ENCODE data around the gene BPIFB6. TPM values are rescaled to one million over a fixed set of nuclear protein-coding genes. Genes with fewer than 3 reads are reported as not detected.
A peak's percentile ranks its signal among the peaks of the same experiment; 100 is the strongest.

Gene BPIFB6
- total RNA-seq, 6 donors from 2014 or later: not detected

GRCh38 chr20:33012327-33013189, 18.9 kb upstream of the BPIFB6 start:
- no peak overlapping the region for H3K4me3 ChIP-seq
- DNase-seq (no peak), ATAC-seq (ENCODE audit: low FRiP score in 2 of 2) (no peak)
- peaks cover 0 to 2% (median 0%) of the 10 kb centered on the region in 4 donors for H3K4me1 ChIP-seq
- TF ChIP-seq EP300 (IDR thresholded peaks at IDR 0.05): no peak
- TF ChIP-seq POLR2AphosphoS5 (IDR thresholded peaks at IDR 0.05): no peak
- no peak for TF ChIP-seq POLR2A (IDR thresholded peaks at IDR 0.05)
- TF ChIP-seq CTCF (IDR thresholded peaks at IDR 0.05): no peak
- H3K27me3 ChIP-seq: no peaks in the 10 kb centered on the region
- H3K27ac ChIP-seq: no peak overlapping the region
- WGBS, 2 donors: 77 to 86% methylated on average over 15 of the region's 15 CpGs
- no peaks in the 10 kb centered on the region for H3K9me3 ChIP-seq
- no peaks in the 10 kb centered on the region for H3K36me3 ChIP-seq

DNA sequence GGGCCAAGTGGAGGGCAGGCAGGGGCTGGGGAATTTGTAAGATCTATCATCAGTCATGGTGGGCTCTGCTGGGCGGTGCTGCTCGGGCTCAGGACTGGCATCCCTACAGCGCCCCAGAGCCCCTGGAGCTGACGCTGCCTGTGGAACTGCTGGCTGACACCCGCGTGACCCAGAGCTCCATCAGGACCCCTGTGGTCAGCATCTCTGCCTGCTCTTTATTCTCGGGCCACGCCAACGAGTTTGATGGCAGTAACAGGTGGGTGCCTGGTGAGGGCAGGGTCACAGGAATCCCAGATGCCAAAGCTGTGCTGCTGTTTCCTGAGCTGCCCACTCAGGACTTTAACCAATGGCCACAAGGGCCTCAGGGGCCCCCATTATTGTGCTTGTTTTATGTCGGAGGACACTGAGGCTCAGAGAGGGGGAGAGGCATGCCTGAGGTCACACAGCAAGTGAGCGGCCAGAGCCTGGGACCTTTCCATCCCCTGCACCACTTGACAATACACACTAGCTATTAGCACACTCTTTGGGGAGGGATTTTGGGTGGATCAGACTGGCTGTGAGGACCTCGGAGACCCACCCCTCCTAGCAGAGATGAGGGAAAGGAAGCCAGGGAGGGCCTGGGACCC, 17.6 kb upstream of the BPIFB6 start:
- Histone ChIP-seq H3K36me3 (no peaks in the 10 kb centered on the region), H3K9me3 (no peaks in the 10 kb centered on the region), H3K27me3 (no peaks in the 10 kb centered on the region), H3K27ac (no peak overlapping the region), H3K4me1 (peaks cover 0 to 2% (median 0%) of the 10 kb centered on the region in 4 donors), H3K4me3 (no peak overlapping the region)
- DNase-seq (peak in 1 of 2 donors; percentile 60), ATAC-seq (ENCODE audit: low FRiP score in 2 of 2) (no peak)
- WGBS, 2 donors: 72 to 80% methylated on average over 1 to 12 of the region's 12 CpGs
- TF ChIP-seq POLR2AphosphoS5 (IDR thresholded peaks at IDR 0.05) (no peak), POLR2A (IDR thresholded peaks at IDR 0.05) (no peak), EP300 (IDR thresholded peaks at IDR 0.05) (no peak), CTCF (IDR thresholded peaks at IDR 0.05) (no peak)

DNA sequence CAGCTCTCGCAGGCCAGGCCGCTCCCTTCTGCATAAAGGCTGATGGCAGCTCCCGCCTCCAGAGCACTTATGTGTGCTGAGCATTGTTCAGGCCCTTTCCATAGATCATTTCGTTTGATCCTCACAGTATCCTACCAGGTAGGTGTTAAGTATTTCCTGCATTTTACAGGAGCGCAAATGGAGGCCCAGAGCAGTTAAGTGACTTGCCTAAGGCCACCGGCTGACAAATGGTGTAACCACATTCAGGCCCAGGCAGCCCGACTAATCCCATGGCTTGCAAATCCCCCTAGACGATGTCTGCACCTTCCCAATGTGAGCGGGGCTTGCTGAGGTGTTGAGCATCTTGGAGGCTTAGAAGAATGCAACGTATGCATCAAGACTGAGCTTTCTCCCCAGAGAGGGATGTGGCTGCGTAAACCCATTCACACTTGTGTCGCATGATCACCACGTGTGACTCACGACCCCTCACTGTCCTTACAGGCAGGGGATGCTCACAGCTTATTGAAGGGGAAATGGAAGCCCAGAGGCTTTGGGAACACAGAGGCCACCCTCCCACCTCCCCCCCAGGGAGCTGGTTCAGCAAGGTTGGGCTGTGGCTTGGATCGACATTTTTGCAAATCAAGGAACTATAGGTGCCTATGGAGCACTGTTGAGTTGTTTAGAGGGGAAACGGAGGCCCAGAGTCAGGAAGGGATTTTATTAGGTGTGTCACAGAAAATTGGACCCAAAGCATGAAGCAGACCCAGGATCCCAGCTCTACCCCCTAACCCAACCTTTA, 16.9 kb upstream of the BPIFB6 start:
- no peak overlapping the region for H3K4me3 ChIP-seq
- H3K27ac ChIP-seq: no peak overlapping the region
- TF ChIP-seq POLR2A (IDR thresholded peaks at IDR 0.05): no peak
- TF ChIP-seq EP300 (IDR thresholded peaks at IDR 0.05): no peak
- ATAC-seq (ENCODE audit: low FRiP score in 2 of 2) (no peak), DNase-seq (no peak)
- H3K36me3 ChIP-seq: no peaks in the 10 kb centered on the region
- no peaks in the 10 kb centered on the region for H3K9me3 ChIP-seq
- WGBS, 2 donors: 50 to 64% methylated on average over 14 to 16 of the region's 16 CpGs
- no peaks in the 10 kb centered on the region for H3K27me3 ChIP-seq
- peaks cover 0 to 2% (median 0%) of the 10 kb centered on the region in 4 donors for H3K4me1 ChIP-seq

DNA sequence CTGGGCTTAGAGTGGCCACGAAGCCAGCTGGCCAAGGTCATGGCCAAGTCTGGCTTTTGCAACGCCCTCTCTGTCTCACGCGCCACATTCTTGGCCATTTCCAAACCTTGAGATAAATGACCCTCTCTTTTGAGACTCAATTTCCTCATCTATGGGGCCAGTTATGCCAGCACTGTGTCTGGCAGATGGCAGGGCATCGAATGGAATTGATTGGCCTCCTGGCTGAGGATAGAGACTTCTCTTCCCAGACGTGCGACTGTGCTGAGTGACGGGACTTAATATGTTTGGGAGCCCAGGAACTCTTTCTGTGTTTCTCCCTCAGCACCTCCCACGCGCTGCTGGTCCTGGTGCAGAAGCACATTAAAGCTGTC, 16.3 kb upstream of the BPIFB6 start:
- Histone ChIP-seq H3K9me3 (no peaks in the 10 kb centered on the region), H3K36me3 (no peaks in the 10 kb centered on the region), H3K4me1 (no peaks in the 10 kb centered on the region), H3K4me3 (no peak overlapping the region), H3K27me3 (no peaks in the 10 kb centered on the region), H3K27ac (no peak overlapping the region)
- 79 to 86% methylated on average over 10 of the region's 10 CpGs for WGBS, 2 donors
- TF ChIP-seq POLR2A (IDR thresholded peaks at IDR 0.05) (no peak), EP300 (IDR thresholded peaks at IDR 0.05) (no peak), CTCF (IDR thresholded peaks at IDR 0.05) (no peak), POLR2AphosphoS5 (IDR thresholded peaks at IDR 0.05) (no peak)
- DNase-seq (no peak), ATAC-seq (ENCODE audit: low FRiP score in 2 of 2) (no peak)
